ENCODE data around the gene METTL27. TPM values are rescaled to one million over a fixed set of nuclear protein-coding genes. Genes with fewer than 3 reads are reported as not detected.
A peak's percentile ranks its signal among the peaks of the same experiment; 100 is the strongest.

The METTL27 gene
- total and polyA plus RNA-seq, 10 donors: 0.59 to 8.5 (median 2.9) TPM

DNA sequence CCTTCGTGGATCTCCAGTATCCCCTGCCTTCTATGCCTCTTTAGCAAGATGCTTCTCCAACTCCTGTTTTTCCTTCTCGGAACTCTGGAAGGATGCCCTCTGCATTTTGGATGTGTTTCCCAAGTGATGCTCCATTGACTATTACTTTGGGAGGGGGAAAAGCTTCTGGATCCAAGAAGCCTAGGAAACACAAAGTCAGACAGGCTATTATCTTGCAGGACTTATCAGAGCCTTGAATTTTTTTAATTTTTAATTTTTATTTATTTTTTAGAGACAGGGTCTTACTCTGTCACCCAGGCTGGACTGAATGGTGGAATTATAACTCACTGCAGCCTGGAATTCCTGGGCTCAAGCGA is 39.7 kb upstream of the METTL27 start:
- Histone ChIP-seq H3K4me3 (no peak overlapping the region), H3K4me1 (peaks cover 7 to 40% (median 20%) of the 10 kb centered on the region in 6 donors), H3K27me3 (replicated peaks in 1 of 7) (peaks cover 0 to 12% (median 0%) of the 10 kb centered on the region in 7 donors), H3K27ac (no peak overlapping the region), H3K9me3 (no peaks in the 10 kb centered on the region), H3K36me3 (no peaks in the 10 kb centered on the region)
- DNase-seq: no peak
- TF ChIP-seq POLR2AphosphoS5 (IDR thresholded peaks at IDR 0.05) (no peak), POLR2A (IDR thresholded peaks at IDR 0.05) (no peak)
- TF ChIP-seq, protein P1, sequence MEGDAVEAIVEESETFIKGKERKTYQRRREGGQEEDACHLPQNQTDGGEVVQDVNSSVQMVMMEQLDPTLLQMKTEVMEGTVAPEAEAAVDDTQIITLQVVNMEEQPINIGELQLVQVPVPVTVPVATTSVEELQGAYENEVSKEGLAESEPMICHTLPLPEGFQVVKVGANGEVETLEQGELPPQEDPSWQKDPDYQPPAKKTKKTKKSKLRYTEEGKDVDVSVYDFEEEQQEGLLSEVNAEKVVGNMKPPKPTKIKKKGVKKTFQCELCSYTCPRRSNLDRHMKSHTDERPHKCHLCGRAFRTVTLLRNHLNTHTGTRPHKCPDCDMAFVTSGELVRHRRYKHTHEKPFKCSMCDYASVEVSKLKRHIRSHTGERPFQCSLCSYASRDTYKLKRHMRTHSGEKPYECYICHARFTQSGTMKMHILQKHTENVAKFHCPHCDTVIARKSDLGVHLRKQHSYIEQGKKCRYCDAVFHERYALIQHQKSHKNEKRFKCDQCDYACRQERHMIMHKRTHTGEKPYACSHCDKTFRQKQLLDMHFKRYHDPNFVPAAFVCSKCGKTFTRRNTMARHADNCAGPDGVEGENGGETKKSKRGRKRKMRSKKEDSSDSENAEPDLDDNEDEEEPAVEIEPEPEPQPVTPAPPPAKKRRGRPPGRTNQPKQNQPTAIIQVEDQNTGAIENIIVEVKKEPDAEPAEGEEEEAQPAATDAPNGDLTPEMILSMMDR (IDR thresholded peaks at IDR 0.05 in 8 of 11, conservative IDR thresholded peaks at IDR 0.05 in 3 of 11): no peak
- 79 to 97% (median 88%) methylated on average over 3 of the region's 3 CpGs for WGBS, 5 donors
- intact Hi-C loops (cut with DNase I; ENCODE audit: low total_unique reads): no loop called here

DNA sequence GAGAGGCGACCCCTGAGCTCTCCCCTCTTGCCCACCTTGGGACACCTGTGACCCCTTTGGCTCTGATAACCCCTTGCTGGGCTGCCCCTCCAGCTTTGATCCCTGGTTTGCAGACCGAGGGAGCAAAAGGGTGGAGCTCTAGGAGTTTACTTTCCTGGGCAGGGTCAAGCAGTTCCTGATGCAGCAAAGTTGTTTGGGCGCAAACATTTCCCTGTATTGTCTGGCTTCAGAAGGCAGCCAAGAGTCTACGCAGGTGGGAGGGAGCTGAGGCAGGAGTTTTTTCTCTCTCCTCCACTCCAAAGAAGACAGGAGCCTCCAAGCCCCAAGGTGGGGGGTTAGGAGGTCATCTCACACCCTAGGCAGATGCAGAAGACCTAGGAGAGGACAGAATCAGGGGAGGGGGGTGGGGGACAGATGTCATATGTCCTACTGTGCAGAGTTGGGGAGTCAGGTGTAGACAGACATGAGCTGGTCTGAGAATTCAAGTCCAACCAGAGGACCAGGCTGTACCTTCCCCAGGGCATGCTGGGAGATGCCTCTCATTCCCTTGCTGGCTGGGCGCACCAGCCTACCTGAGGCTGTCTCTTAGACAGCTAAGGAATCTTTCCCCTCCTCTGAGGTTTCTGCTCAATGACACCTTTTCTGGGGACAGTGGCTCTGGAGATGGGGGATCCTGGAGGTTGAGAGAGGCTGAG is 39.2 kb upstream of the METTL27 start:
- H3K9me3 ChIP-seq: no peaks in the 10 kb centered on the region
- DNase-seq: no peak
- peak overlapping the region in 2 of 8 donors; percentile 40 to 43 for H3K27ac ChIP-seq
- TF ChIP-seq POLR2AphosphoS5 (IDR thresholded peaks at IDR 0.05) (no peak), POLR2A (IDR thresholded peaks at IDR 0.05) (no peak)
- TF ChIP-seq, protein P1 (IDR thresholded peaks at IDR 0.05 in 8 of 11, conservative IDR thresholded peaks at IDR 0.05 in 3 of 11): no peak
- intact Hi-C loops (cut with DNase I; ENCODE audit: low total_unique reads): no loop called here
- H3K4me1 ChIP-seq: peaks cover 4 to 35% (median 18%) of the 10 kb centered on the region in 6 donors
- H3K36me3 ChIP-seq: no peaks in the 10 kb centered on the region
- peaks cover 0 to 6% (median 0%) of the 10 kb centered on the region in 7 donors for H3K27me3 ChIP-seq (replicated peaks in 1 of 7)
- no peak overlapping the region for H3K4me3 ChIP-seq
- WGBS, 5 donors: 65 to 78% (median 68%) methylated on average over 5 of the region's 5 CpGs

DNA sequence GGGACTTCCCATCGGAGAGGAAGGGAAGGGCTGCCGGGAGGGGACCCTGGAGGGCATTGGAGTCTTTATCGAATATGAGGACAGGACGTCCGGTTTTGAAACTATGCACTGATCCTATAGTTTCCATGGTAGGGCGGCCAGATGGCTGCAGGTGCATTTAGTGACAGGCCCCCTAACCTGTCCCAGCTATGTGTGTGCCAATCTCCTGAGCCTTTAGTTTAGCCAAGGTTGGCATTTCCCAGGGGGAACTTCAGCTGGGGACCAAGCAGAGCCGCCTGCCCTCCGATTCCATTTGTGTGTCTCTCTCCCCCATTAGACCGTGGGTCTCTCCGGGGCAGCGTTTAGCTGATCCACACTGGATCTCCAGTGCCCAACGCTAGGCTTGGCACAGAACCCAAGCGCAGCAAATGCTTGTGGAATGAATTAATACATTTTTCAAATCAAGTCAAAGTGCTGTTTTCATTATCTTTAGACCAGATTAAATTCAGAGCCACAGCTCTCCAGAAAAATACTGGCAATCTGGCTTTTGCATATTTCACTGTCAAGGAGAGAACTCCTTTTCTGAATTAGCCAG is 38.5 kb upstream of the METTL27 start:
- TF ChIP-seq POLR2AphosphoS5 (IDR thresholded peaks at IDR 0.05): no peak
- TF ChIP-seq, protein P1 (IDR thresholded peaks at IDR 0.05 in 8 of 11, conservative IDR thresholded peaks at IDR 0.05 in 3 of 11): no peak
- DNase-seq: no peak
- H3K4me3 ChIP-seq: no peak overlapping the region
- WGBS, 5 donors: 65 to 84% (median 71%) methylated on average over 13 of the region's 13 CpGs
- no peaks in the 10 kb centered on the region for H3K27me3 ChIP-seq (replicated peaks in 1 of 7)
- no peaks in the 10 kb centered on the region for H3K9me3 ChIP-seq
- peaks cover 0 to 30% (median 12%) of the 10 kb centered on the region in 6 donors for H3K4me1 ChIP-seq
- intact Hi-C loops (cut with DNase I; ENCODE audit: low total_unique reads): no loop called here
- H3K27ac ChIP-seq: peak overlapping the region in 3 of 8 donors; percentile 36 to 43 (median 40)
- H3K36me3 ChIP-seq: no peaks in the 10 kb centered on the region

DNA sequence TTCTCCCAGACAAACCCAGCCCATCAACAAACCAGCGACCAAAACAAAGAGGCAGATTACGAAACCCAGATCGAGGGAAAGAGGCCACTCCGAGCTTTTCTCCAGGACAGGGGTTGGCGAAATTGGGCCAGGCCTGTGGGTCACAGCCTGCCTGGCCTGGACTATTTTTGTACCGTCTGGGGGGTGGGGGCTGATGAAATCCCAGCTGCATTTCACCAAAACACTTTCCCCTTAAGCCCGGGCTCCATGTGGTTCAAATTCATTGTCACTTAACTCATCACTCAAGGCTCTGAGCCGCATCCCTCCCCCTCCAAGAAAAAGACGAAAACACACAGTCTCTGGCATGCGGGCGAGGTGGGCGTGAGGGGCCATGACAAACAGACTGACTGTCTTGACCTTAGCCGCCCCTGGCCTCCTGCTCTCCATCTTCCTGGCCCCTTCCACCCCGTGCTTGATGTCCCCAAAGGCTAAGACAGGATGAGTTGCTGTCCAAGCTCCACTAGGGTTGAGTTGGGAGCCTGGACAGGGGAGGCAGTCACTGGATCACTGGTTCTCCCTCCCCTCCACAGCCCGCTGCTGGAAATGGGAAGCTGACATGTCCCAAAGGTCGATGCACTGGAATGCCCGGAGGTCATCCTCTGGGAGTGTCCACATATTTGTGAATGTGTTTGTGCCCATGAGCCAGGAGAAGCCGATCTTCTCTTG is 37.8 kb upstream of the METTL27 start:
- H3K4me1 ChIP-seq: peaks cover 0 to 30% (median 12%) of the 10 kb centered on the region in 6 donors
- TF ChIP-seq POLR2AphosphoS5 (IDR thresholded peaks at IDR 0.05): peak in 2 of 3 donors; percentile 15 to 24
- TF ChIP-seq, protein P1 (IDR thresholded peaks at IDR 0.05 in 8 of 11, conservative IDR thresholded peaks at IDR 0.05 in 3 of 11): peak in 1 of 11 experiments; percentile 6
- TF ChIP-seq POLR2A (IDR thresholded peaks at IDR 0.05): no peak
- DNase-seq: no peak
- H3K27ac ChIP-seq: peak overlapping the region in 3 of 8 donors; percentile 36 to 43 (median 40)
- H3K27me3 ChIP-seq (replicated peaks in 1 of 7): no peaks in the 10 kb centered on the region
- 61 to 74% (median 71%) methylated on average over 16 to 18 of the region's 18 CpGs for WGBS, 5 donors
- no peaks in the 10 kb centered on the region for H3K36me3 ChIP-seq
- H3K4me3 ChIP-seq: no peak overlapping the region
- no peaks in the 10 kb centered on the region for H3K9me3 ChIP-seq
- intact Hi-C loops (cut with DNase I; ENCODE audit: low total_unique reads): no loop called here

Measured in spleen (tissue), 11 donors.